Measurements from ENCODE around the gene SLC16A11. TPM values are rescaled to one million over a fixed set of nuclear protein-coding genes. Genes with fewer than 3 reads are reported as not detected.

SLC16A11 gene
- total RNA-seq, 3 donors from 2014 or later: 1.5 to 3.6 TPM; not detected in 1

- no peaks in the 10 kb centered on the region for H3K27me3 ChIP-seq
- intact Hi-C loops (cut with DNase I; ENCODE audit: low total_unique reads): no loop called here
These were observed 26.1 kb downstream of the SLC16A11 start for GRCh38 chr17:7017827-7018200.

DNA sequence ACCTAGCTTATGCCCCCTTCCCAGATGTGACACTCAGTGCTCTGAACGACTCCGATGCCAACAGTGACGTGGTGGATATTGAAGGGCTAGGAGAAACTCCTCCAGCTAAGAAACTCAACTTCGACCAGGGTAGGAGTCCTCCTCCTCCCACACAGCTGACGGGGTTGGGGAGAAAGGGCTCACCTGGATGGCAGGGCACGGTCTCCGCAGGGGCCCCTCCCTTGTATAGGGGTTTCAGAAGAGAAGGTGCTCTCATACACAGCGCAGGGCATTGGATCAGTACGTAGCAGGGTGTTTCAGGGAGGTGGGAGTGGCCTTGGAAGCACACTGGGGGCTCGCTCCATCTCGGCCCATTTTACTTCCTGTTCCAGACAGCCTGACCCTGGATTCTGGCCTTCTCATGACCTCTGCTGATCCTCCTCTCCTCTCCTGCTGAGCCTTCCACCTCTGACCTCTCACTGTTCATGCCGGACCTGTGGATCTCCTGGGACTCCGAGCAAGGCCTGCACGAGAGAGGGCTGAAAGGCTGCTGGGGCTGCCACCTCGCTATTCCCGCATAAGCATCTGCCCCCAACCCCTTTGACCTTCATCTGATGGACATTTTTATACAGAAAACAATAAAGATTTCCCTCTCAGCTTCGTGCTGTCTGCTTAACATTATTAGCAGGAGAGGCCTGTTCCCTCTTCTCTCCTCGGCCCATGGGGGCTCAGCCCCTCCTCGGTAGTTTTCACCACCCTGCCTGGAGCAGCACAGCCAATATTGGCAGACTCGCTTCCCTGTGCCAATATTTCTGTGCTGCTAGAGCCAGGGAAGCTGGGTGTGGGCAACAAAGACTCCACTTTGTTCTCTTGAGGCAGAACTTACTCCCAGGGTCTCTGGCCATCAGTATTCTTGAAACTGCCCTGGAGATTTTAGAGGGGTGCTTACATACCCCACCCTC is 26.7 kb downstream of the SLC16A11 start:
- no peak for DNase-seq (ENCODE audit: low spot score in 2 of 2)
- Histone ChIP-seq H3K36me3 (no peaks in the 10 kb centered on the region), H3K4me1 (peaks cover 18 to 21% of the 10 kb centered on the region in 2 donors), H3K27me3 (no peaks in the 10 kb centered on the region), H3K4me3 (peak overlapping the region; percentile 67 to 84 (median 70)), H3K27ac (peak overlapping the region; percentile 97 to 100), H3K9me3 (no peaks in the 10 kb centered on the region)
- intact Hi-C loops (cut with DNase I; ENCODE audit: low total_unique reads): no loop called here
- no peak for TF ChIP-seq POLR2A (IDR thresholded peaks at IDR 0.05)
- TF ChIP-seq POLR2AphosphoS5 (IDR thresholded peaks at IDR 0.05): no peak
- no peak for TF ChIP-seq CTCF (IDR thresholded peaks at IDR 0.05)

More at GRCh38 chr17:7017827-7018200, 26.1 kb downstream of the SLC16A11 start:
- H3K36me3 ChIP-seq: no peaks in the 10 kb centered on the region
- peaks cover 18 to 21% of the 10 kb centered on the region in 2 donors for H3K4me1 ChIP-seq
- no peak for TF ChIP-seq POLR2AphosphoS5 (IDR thresholded peaks at IDR 0.05)
- DNase-seq (ENCODE audit: low spot score in 2 of 2): no peak
- H3K9me3 ChIP-seq: no peaks in the 10 kb centered on the region
- peak overlapping the region; percentile 97 to 100 for H3K27ac ChIP-seq
- H3K4me3 ChIP-seq: peak overlapping the region; percentile 67 to 84 (median 70)

GRCh38 chr17:7016418-7016817 is 27.5 kb downstream of the SLC16A11 start:
- DNase-seq (ENCODE audit: low spot score in 2 of 2): no peak
- H3K4me3 ChIP-seq: peak overlapping the region in 1 of 3 donors; percentile 84
- peaks cover 18 to 21% of the 10 kb centered on the region in 2 donors for H3K4me1 ChIP-seq
- H3K36me3 ChIP-seq: no peaks in the 10 kb centered on the region
- intact Hi-C loops (cut with DNase I; ENCODE audit: low total_unique reads): no loop called here
- no peaks in the 10 kb centered on the region for H3K27me3 ChIP-seq
- H3K27ac ChIP-seq: peak overlapping the region; percentile 97 to 100
- no peaks in the 10 kb centered on the region for H3K9me3 ChIP-seq
- TF ChIP-seq POLR2AphosphoS5 (IDR thresholded peaks at IDR 0.05) (no peak), POLR2A (IDR thresholded peaks at IDR 0.05) (no peak), CTCF (IDR thresholded peaks at IDR 0.05) (no peak)

GRCh38 chr17:7014995-7015958 is 28.6 kb downstream of the SLC16A11 start:
- Histone ChIP-seq H3K9me3 (no peaks in the 10 kb centered on the region), H3K27ac (peak overlapping the region; percentile 97 to 100), H3K4me1 (peaks cover 24 to 28% of the 10 kb centered on the region in 2 donors), H3K27me3 (no peaks in the 10 kb centered on the region), H3K36me3 (no peaks in the 10 kb centered on the region), H3K4me3 (peak overlapping the region; percentile 67 to 93 (median 87))
- TF ChIP-seq CTCF (IDR thresholded peaks at IDR 0.05): no peak
- peak in 1 of 3 donors; percentile 55 for TF ChIP-seq POLR2AphosphoS5 (IDR thresholded peaks at IDR 0.05)
- intact Hi-C loops (cut with DNase I; ENCODE audit: low total_unique reads): no loop called here
- no peak for DNase-seq (ENCODE audit: low spot score in 2 of 2)

DNA sequence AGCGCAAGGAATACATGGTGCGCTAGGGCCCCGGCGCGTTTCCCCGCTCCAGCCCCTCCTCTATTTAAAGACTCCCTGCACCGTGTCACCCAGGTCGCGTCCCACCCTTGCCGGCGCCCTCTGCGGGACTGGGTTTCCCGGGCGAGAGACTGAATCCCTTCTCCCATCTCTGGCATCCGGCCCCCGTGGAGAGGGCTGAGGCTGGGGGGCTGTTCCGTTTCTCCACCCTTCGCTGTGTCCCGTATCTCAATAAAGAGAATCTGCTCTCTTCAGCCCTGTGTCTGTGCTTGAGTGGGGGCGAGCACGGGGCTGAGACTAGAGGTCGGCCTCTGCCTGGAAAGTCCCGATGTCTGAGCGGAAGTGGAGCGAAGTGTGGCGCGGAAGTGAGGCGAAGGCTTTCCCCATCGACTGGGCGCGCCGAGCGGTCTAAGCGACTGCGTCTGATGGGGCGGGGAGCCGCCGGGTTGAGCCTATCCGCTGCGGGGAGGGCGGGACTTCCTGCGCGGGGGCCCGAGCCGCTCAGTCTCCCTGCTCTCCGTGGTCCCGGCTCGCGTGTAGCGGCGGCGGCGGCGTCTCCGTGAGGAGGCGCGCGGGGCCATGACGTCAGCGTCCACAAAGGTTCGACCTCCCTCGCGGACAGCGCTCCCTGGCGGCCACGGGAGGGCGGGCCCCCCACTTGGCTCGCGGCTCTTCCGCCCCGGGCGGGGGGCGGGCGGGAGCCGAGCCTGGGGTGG is 29.5 kb downstream of the SLC16A11 start:
- no peaks in the 10 kb centered on the region for H3K27me3 ChIP-seq
- H3K4me1 ChIP-seq: peaks cover 24 to 29% of the 10 kb centered on the region in 2 donors
- TF ChIP-seq POLR2AphosphoS5 (IDR thresholded peaks at IDR 0.05) (peak; percentile 93 to 98 (median 94)), CTCF (IDR thresholded peaks at IDR 0.05) (peak; percentile 5 to 42 (median 19)), POLR2A (IDR thresholded peaks at IDR 0.05) (peak; percentile 70)
- no peaks in the 10 kb centered on the region for H3K36me3 ChIP-seq
- intact Hi-C loops (cut with DNase I; ENCODE audit: low total_unique reads): no loop called here
- peak; percentile 96 to 97 for DNase-seq (ENCODE audit: low spot score in 2 of 2)
- H3K4me3 ChIP-seq: peak overlapping the region; percentile 67 to 93 (median 87)
- no peaks in the 10 kb centered on the region for H3K9me3 ChIP-seq
- H3K27ac ChIP-seq: peak overlapping the region; percentile 97 to 100
